K562 (cell line): ENCODE data around the gene OMA1. TPM values are rescaled to one million over a fixed set of nuclear protein-coding genes. Genes with fewer than 3 reads are reported as not detected.

ENCODE experiments used
- ATAC-seq: fragments of 200-7000 bp; cut with Tn5 transposase; 3 replicates; pipeline ENCODE4 v1.9.1; 2020; ENCODE audit warnings: moderate library complexity
- BruUV-seq: library from RNA; stranded (reverse); fragments of 400-500 nt; replicated peaks from 2 replicates; lab custom pipeline; 2021; lab: Mats Ljungman, UMichigan
- CTCF ChIA-PET: fragments of 300-600 bp; formaldehyde crosslinking; extraction: SDS; loops from one replicate; lab custom pipeline; 2021; ENCODE audit warnings: low intra/inter-chr PET ratio; lab: Yijun Ruan, JAX
- POLR2A ChIA-PET: fragments of 300-600, 350-650 bp; sonication (Branson Sonifier 250); formaldehyde crosslinking; extraction: SDS; loops from one replicate; lab custom pipeline; 2021; ENCODE audit warnings: antibody characterized with exemption, inconsistent platforms; lab: Yijun Ruan, JAX
- DNase-seq, 4 experiments: peaks; one replicate each; pipeline versions ENCODE4 v3.0.0 to v3.0.0-alpha.2; 2011 to 2018; ENCODE audit warnings: low spot score in 3 of 4, mixed read lengths in 3 of 4; ENCODE audit errors: extremely low read depth in 1 of 4
- FAIRE-seq: peaks from 2 replicates; lab custom pipeline; 2011; peaks lifted over from hg19 to GRCh38; lab: Jason Lieb, UNC
- H2AFZ ChIP-seq: 2 replicates; pipeline ENCODE4 v1.6.0; 2011; ENCODE audit warnings: low read depth, low read length, control low read depth, inconsistent platforms
- H3K27ac ChIP-seq: fragments of 200-600 bp; 3 replicates; pipeline ENCODE4 v1.8.0; 2011; ENCODE audit warnings: low read depth, mild to moderate bottlenecking, control low read depth, inconsistent platforms, low read length, moderate library complexity, mixed read lengths; ENCODE audit errors: extremely low read depth
- H3K27me3 ChIP-seq, 2 experiments: fragments of 300-600 bp in 1 of 2; 2 replicates in 1 of 2; 3 replicates in 1 of 2; pipeline versions ENCODE4 v1.6.0 to v1.8.0; 2011; ENCODE audit warnings: inconsistent platforms in 2 of 2, low read length in 2 of 2, mild to moderate bottlenecking in 1 of 2, mixed read lengths in 1 of 2, moderate library complexity in 1 of 2; ENCODE audit not compliant: control insufficient read depth in 2 of 2, insufficient read depth in 2 of 2
- H3K36me3 ChIP-seq: fragments of 300-600 bp; 3 replicates; pipeline ENCODE4 v1.8.0; 2011; ENCODE audit warnings: mild to moderate bottlenecking, low read length, inconsistent platforms; ENCODE audit not compliant: control insufficient read depth, insufficient read depth
- H3K4me1 ChIP-seq, 2 experiments: fragments of 200-600 bp in 1 of 2; replicated peaks in 1 of 2; 2 replicates in 1 of 2; 3 replicates in 1 of 2; pipeline versions ENCODE4 v1.5.1 to v1.8.0; 2011; ENCODE audit warnings: inconsistent platforms in 2 of 2, low read length in 2 of 2, mild to moderate bottlenecking in 1 of 2, mixed read lengths in 1 of 2, moderate library complexity in 1 of 2; ENCODE audit not compliant: control insufficient read depth in 2 of 2, insufficient read depth in 2 of 2
- H3K4me2 ChIP-seq: 2 replicates; pipeline ENCODE4 v1.6.1; 2011; ENCODE audit warnings: low read length, control low read depth, inconsistent platforms, mixed read lengths; ENCODE audit not compliant: insufficient read depth
- H3K4me3 ChIP-seq: fragments of 200-600 bp; sonication (generic), shearing (Covaris generic); 2 replicates; pipeline ENCODE4 v1.5.1; 2016; ENCODE audit warnings: control low read depth, inconsistent platforms
- H3K79me2 ChIP-seq: fragments of 200-600 bp; 3 replicates; pipeline ENCODE4 v1.8.0; 2011; ENCODE audit warnings: low read length, inconsistent platforms; ENCODE audit not compliant: control insufficient read depth, insufficient read depth
- H3K9ac ChIP-seq, 2 experiments: 2 replicates each; pipeline versions ENCODE4 v1.6.0 to v1.6.1; 2011; ENCODE audit warnings: low read depth in 2 of 2, low read length in 2 of 2, control low read depth in 1 of 2, inconsistent platforms in 1 of 2, mild to moderate bottlenecking in 1 of 2, mixed read lengths in 1 of 2; ENCODE audit not compliant: insufficient read depth in 1 of 2
- H3K9me1 ChIP-seq: one replicate; pipeline ENCODE4 v1.6.0; 2011; ENCODE audit warnings: inconsistent platforms, mild to moderate bottlenecking, low read length, moderate library complexity; ENCODE audit not compliant: control insufficient read depth, insufficient read depth
- H3K9me3 ChIP-seq: replicated peaks from 2 replicates; pipeline ENCODE4 v1.5.1; 2011; ENCODE audit warnings: low read depth, low read length, inconsistent platforms; ENCODE audit not compliant: control insufficient read depth, insufficient read depth
- H4K20me1 ChIP-seq: replicated peaks from 2 replicates; pipeline ENCODE4 v1.6.1; 2011; ENCODE audit warnings: low read length, inconsistent platforms, mixed read lengths; ENCODE audit not compliant: control insufficient read depth, insufficient read depth
- BRD9 ChIP-seq: fragments of 450-650 bp; IDR thresholded peaks from 2 replicates; pipeline ENCODE4 v1.6.1; 2018; ENCODE audit warnings: low read depth; ENCODE audit not compliant: partially characterized antibody
- JUND ChIP-seq, 2 experiments: IDR thresholded peaks; 2 replicates in 1 of 2; 3 replicates in 1 of 2; pipeline ENCODE4 v1.6.1; 2011; ENCODE audit warnings: borderline replicate concordance in 2 of 2, low read depth in 2 of 2, low read length in 2 of 2, improper control_type of control experiment in 1 of 2, missing biosample characterization in 1 of 2, missing genetic modification characterization in 1 of 2, missing genetic modification reagents in 1 of 2
- KAT8 ChIP-seq: fragments of 450-650 bp; IDR thresholded peaks from 2 replicates; pipeline ENCODE4 v1.6.1; 2016; ENCODE audit warnings: low read depth, mild to moderate bottlenecking
- STAT5A ChIP-seq: IDR thresholded peaks from 2 replicates; pipeline ENCODE4 v1.6.1; 2012; ENCODE audit warnings: low read length, inconsistent platforms, borderline replicate concordance
- ZBTB7A ChIP-seq: IDR thresholded peaks from 2 replicates; pipeline ENCODE4 v1.6.1; 2011; ENCODE audit warnings: low read depth, mild to moderate bottlenecking, low read length, moderate library complexity, borderline replicate concordance; ENCODE audit not compliant: control insufficient read depth
- ZNF12 ChIP-seq: sonication (generic); formaldehyde crosslinking; IDR thresholded peaks from 2 replicates; pipeline ENCODE4 v1.4.0; 2020; ENCODE audit warnings: mild to moderate bottlenecking, missing genetic modification reagents
- ZNF75A ChIP-seq: fragments of 450-650 bp; formaldehyde crosslinking; IDR thresholded peaks from 2 replicates; pipeline ENCODE4 v1.4.0; 2020; ENCODE audit warnings: mild to moderate bottlenecking
- ZSCAN32 ChIP-seq: fragments of 450-650 bp; formaldehyde crosslinking; IDR thresholded peaks from 2 replicates; pipeline ENCODE4 v1.4.0; 2020; ENCODE audit warnings: mild to moderate bottlenecking, moderate library complexity
- WGBS: fragments of 100-300 bp; shearing (Covaris generic); methylation state at CpG from one replicate; pipeline ENCODE4 v1.1.6; 2016; ENCODE audit warnings: low coverage, mixed read lengths; ENCODE audit not compliant: insufficient coverage; ENCODE audit errors: missing lambda C conversion rate; 5-methylcytosine and 5-hydroxymethylcytosine counted together
- in situ Hi-C: fragments of 300-500 bp; cut with MboI; formaldehyde crosslinking; loops from 4 replicates; pipeline ENCODE4 v1.15.0; 2018; ENCODE audit warnings: inconsistent platforms, mixed read lengths
- intact Hi-C: fragments of 100-400 bp; cut with micrococcal nuclease; formaldehyde crosslinking; loops from 2 replicates; pipeline ENCODE4 v1.14.2; 2022
- polyA plus RNA-seq, 8 experiments: library from polyadenylated mRNA; depleted of rRNA in 4 of 8; stranded (reverse) in 5 of 8; unstranded in 3 of 8; fragments of >200 nt; fragmentation: Nextera tagmentation in 2 of 8; fragmentation: Illumina TruSeq in 1 of 8; extraction: Ambion mirVana in 2 of 8; extraction: Trizol in 1 of 8; gene quantifications; 2 replicates each; pipeline versions ENCODE4 v1.2.1 to v1.2.3, GENCODE V29; 2011 to 2014; ENCODE audit warnings: inconsistent platforms in 1 of 8, missing spikeins in 1 of 8
- total RNA-seq, 7 experiments: library from RNA; depleted of rRNA in 6 of 7; stranded (reverse); fragments of >200 nt in 6 of 7; fragmentation: Illumina TruSeq in 2 of 7; extraction: Trizol in 2 of 7; gene quantifications; 2 replicates each; pipeline versions ENCODE4 v1.2.1 to v1.2.3, GENCODE V29; 2011 to 2021; ENCODE audit warnings: low replicate concordance in 1 of 7

Gene OMA1
- total and polyA plus RNA-seq, 9 of the 15 experiments (the other 6 are each of a cell fraction or from before 2014, with no cell fraction given), result 16.6 to 51.5 (median 33.5) TPM

DNA sequence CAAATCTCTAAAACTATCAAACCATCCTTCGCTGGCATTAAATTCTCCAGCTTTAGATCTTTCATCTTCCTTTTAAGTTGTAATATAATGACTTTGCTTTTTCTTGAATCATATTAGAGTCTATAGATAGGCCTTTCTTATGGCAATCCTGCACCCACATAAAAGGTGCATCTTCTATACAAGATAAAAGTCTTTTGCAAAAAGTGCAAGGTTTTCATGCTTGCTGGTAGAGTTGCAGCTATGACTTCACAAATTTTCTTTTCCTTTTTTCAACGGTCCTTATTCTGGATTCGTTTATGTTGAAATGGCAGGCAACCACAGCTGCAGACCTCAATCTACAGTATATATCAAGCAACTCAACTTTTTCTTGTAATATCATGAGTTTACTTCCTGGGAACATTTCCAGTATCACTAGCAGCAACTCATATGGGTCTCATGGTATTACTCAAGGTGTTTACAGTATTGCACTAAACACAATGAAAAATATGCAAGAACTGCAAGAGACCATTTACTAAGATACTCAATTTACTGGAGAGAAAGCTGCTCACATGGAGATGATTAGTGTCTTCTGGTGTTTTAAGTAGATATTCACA lies 22.1 kb downstream of the OMA1 start:
- Histone ChIP-seq H3K27ac (no peak overlapping the region), H4K20me1 (no peaks in the 10 kb centered on the region), H3K4me3 (no peak overlapping the region), H3K9me1 (no peaks in the 10 kb centered on the region), H3K79me2 (no peaks in the 10 kb centered on the region), H3K9ac (no peak overlapping the region), H3K9me3 (no peaks in the 10 kb centered on the region), H3K4me1 (no peaks in the 10 kb centered on the region), H3K4me2 (no peak overlapping the region), H3K27me3 (no peaks in the 10 kb centered on the region), H3K36me3 (0 out of 3 replicates have a peak, but pooled peaks cover 4% of the 10 kb centered on the region), H2AFZ (no peak overlapping the region)
- DNase-seq (no peak), ATAC-seq (no peak), FAIRE-seq (peak; percentile 29)
- intact Hi-C loops, result no loop called here
- in situ Hi-C loops, result loop anchor here (25.0 kb wide), 1 partner anchor 1238 kb away; no protein-coding TSS in a partner anchor
- TF ChIP-seq BRD9 (no peak), ZBTB7A (no peak), JUND (IDR thresholded peaks at IDR 0.05; ENCODE audit: borderline replicate concordance, low read depth, low read length) (no peak), JUND (tag; IDR thresholded peaks at IDR 0.05; ENCODE audit: borderline replicate concordance, low read depth, low read length) (no peak), STAT5A (no peak), KAT8 (no peak), ZNF75A (CRISPR knock-in tag) (no peak), ZSCAN32 (CRISPR knock-in tag) (no peak), ZNF12 (CRISPR knock-in tag) (no peak)
- no TSS peak for BruUV-seq
- ChIA-PET CTCF (no interaction called here), POLR2A (interaction anchor here (0.7 kb wide), 1 partner anchor 10 kb away, joined by 4 read pairs; no protein-coding TSS in a partner anchor)
- 49% methylated on average over 3 of the region's 3 CpGs for WGBS
